ENCODE results near the gene DISC1. TPM values are rescaled to one million over a fixed set of nuclear protein-coding genes. Genes with fewer than 3 reads are reported as not detected.
"Not testable (repeated sequence)": the region's sequence is repeated elsewhere in the genome, so short reads cannot be mapped to it uniquely, and the experiment has no call there.

Gene DISC1
- total RNA-seq, 1 donor from 2014 or later, result 5.2 TPM

GRCh38 chr1:231938711-231939110, 312.1 kb downstream of the DISC1 start:
- no peaks in the 10 kb centered on the region for H3K36me3 Mint-ChIP-seq (ENCODE audit: insufficient read depth)
- H3K4me1 Mint-ChIP-seq (ENCODE audit: low read depth), result peaks cover 28% of the 10 kb centered on the region
- no peak for TF ChIP-seq CTCF (IDR thresholded peaks at IDR 0.05; ENCODE audit: unreplicated experiment)
- H3K9me3 Mint-ChIP-seq (ENCODE audit: low read depth), result no peaks in the 10 kb centered on the region
- DNase-seq (ENCODE audit: low spot score, unreplicated experiment), result no peak
- H3K27me3 Mint-ChIP-seq, result peaks cover 47% of the 10 kb centered on the region
- no peak overlapping the region for H3K27ac Mint-ChIP-seq
- no peak overlapping the region for H3K4me3 Mint-ChIP-seq (ENCODE audit: low read depth)

GRCh38 chr1:231939118-231939517, 312.5 kb downstream of the DISC1 start:
- no peaks in the 10 kb centered on the region for H3K9me3 Mint-ChIP-seq (ENCODE audit: low read depth)
- H3K4me1 Mint-ChIP-seq (ENCODE audit: low read depth), result peaks cover 27% of the 10 kb centered on the region

GRCh38 chr1:231940116-231940515, 313.5 kb downstream of the DISC1 start:
- no peak overlapping the region for H3K27ac Mint-ChIP-seq
- H3K4me3 Mint-ChIP-seq (ENCODE audit: low read depth), result no peak overlapping the region
- peaks cover 52% of the 10 kb centered on the region for H3K27me3 Mint-ChIP-seq
- peaks cover 19% of the 10 kb centered on the region for H3K4me1 Mint-ChIP-seq (ENCODE audit: low read depth)
- TF ChIP-seq CTCF (IDR thresholded peaks at IDR 0.05; ENCODE audit: unreplicated experiment), result no peak
- no peaks in the 10 kb centered on the region for H3K36me3 Mint-ChIP-seq (ENCODE audit: insufficient read depth)
- no peaks in the 10 kb centered on the region for H3K9me3 Mint-ChIP-seq (ENCODE audit: low read depth)
- DNase-seq (ENCODE audit: low spot score, unreplicated experiment), result no peak

More at GRCh38 chr1:231939118-231939517, 312.5 kb downstream of the DISC1 start:
- TF ChIP-seq CTCF (IDR thresholded peaks at IDR 0.05; ENCODE audit: unreplicated experiment), result no peak
- DNase-seq (ENCODE audit: low spot score, unreplicated experiment), result no peak
- Mint-ChIP-seq H3K36me3 (ENCODE audit: insufficient read depth) (no peaks in the 10 kb centered on the region), H3K4me3 (ENCODE audit: low read depth) (no peak overlapping the region), H3K27ac (no peak overlapping the region), H3K27me3 (peaks cover 47% of the 10 kb centered on the region)

- peaks cover 18% of the 10 kb centered on the region for H3K4me1 Mint-ChIP-seq (ENCODE audit: low read depth)
- TF ChIP-seq CTCF (IDR thresholded peaks at IDR 0.05; ENCODE audit: unreplicated experiment), result no peak
- H3K27me3 Mint-ChIP-seq, result peaks cover 55% of the 10 kb centered on the region
- no peaks in the 10 kb centered on the region for H3K36me3 Mint-ChIP-seq (ENCODE audit: insufficient read depth)
- H3K9me3 Mint-ChIP-seq (ENCODE audit: low read depth), result no peaks in the 10 kb centered on the region
- no peak overlapping the region for H3K4me3 Mint-ChIP-seq (ENCODE audit: low read depth)
- no peak for DNase-seq (ENCODE audit: low spot score, unreplicated experiment)
- no peak overlapping the region for H3K27ac Mint-ChIP-seq
Observed at GRCh38 chr1:231940701-231941100, 314.1 kb downstream of the DISC1 start.

- H3K4me1 Mint-ChIP-seq (ENCODE audit: low read depth), result no peaks in the 10 kb centered on the region
- no peak overlapping the region for H3K4me3 Mint-ChIP-seq (ENCODE audit: low read depth)
- H3K36me3 Mint-ChIP-seq (ENCODE audit: insufficient read depth), result no peaks in the 10 kb centered on the region
- DNase-seq (ENCODE audit: low spot score, unreplicated experiment), result no peak
- no peak for TF ChIP-seq CTCF (IDR thresholded peaks at IDR 0.05; ENCODE audit: unreplicated experiment)
- H3K27me3 Mint-ChIP-seq, result peaks cover 41% of the 10 kb centered on the region
- H3K27ac Mint-ChIP-seq, result no peak overlapping the region
- H3K9me3 Mint-ChIP-seq (ENCODE audit: low read depth), result peaks cover 9% of the 10 kb centered on the region
Observed at GRCh38 chr1:231943084-231943483, 316.5 kb downstream of the DISC1 start.

GRCh38 chr1:231948102-231948501, 321.5 kb downstream of the DISC1 start:
- not testable (repeated sequence) for H3K27ac Mint-ChIP-seq; H3K4me3 Mint-ChIP-seq (ENCODE audit: low read depth)

More at GRCh38 chr1:231948102-231948501, 321.5 kb downstream of the DISC1 start:
- H3K4me1 Mint-ChIP-seq (ENCODE audit: low read depth); DNase-seq (ENCODE audit: low spot score, unreplicated experiment); H3K36me3 Mint-ChIP-seq (ENCODE audit: insufficient read depth); H3K9me3 Mint-ChIP-seq (ENCODE audit: low read depth): not testable (repeated sequence)
- peaks cover 19% of the 10 kb centered on the region for H3K27me3 Mint-ChIP-seq

Data from progenitor cell of endocrine pancreas (in vitro differentiated cells).